GM12878 (cell line): ENCODE results near the gene FLOT1. TPM values are rescaled to one million over a fixed set of nuclear protein-coding genes. Genes with fewer than 3 reads are reported as not detected.

Experiments
- BHLHE40 ChIP-seq, 2 experiments: fragments of 450-650 bp in 1 of 2; IDR thresholded peaks; 2 replicates each; pipeline ENCODE4 v1.6.1; 2011 to 2017; ENCODE audit warnings: low read depth in 2 of 2, borderline replicate concordance in 1 of 2, improper control_type of control experiment in 1 of 2, low read length in 1 of 2, mild to moderate bottlenecking in 1 of 2
- CBFB ChIP-seq: IDR thresholded peaks from 2 replicates; pipeline ENCODE4 v1.6.1; 2016; ENCODE audit warnings: antibody characterized with exemption, low read depth
- CHD1 ChIP-seq: IDR thresholded peaks from 2 replicates; pipeline ENCODE4 v1.6.1; 2012; ENCODE audit warnings: low read depth, low read length, improper control_type of control experiment
- DPF2 ChIP-seq: fragments of 450-650 bp; IDR thresholded peaks from 2 replicates; pipeline ENCODE4 v1.6.1; 2017; ENCODE audit warnings: mild to moderate bottlenecking
- E4F1 ChIP-seq: fragments of 450-650 bp; IDR thresholded peaks from 2 replicates; pipeline ENCODE4 v1.6.1; 2018; ENCODE audit warnings: borderline replicate concordance, mild to moderate bottlenecking; ENCODE audit not compliant: partially characterized antibody
- EED ChIP-seq: sonication (generic); IDR thresholded peaks from 2 replicates; pipeline ENCODE4 v1.6.1; 2016; ENCODE audit warnings: antibody characterized with exemption, low read depth
- EP300 ChIP-seq, 2 experiments: fragments of 150-350 bp in 1 of 2; IDR thresholded peaks; 2 replicates each; pipeline ENCODE4 v1.6.1; 2011 to 2012; ENCODE audit warnings: low read depth in 2 of 2, low read length in 2 of 2, borderline replicate concordance in 1 of 2, improper control_type of control experiment in 1 of 2, inconsistent platforms in 1 of 2; ENCODE audit not compliant: control insufficient read depth in 1 of 2
- IKZF2 ChIP-seq, 2 experiments: fragments of 450-650 bp; IDR thresholded peaks; 2 replicates each; pipeline ENCODE4 v1.6.1; 2017; ENCODE audit warnings: mild to moderate bottlenecking in 2 of 2, moderate library complexity in 2 of 2
- JUNB ChIP-seq: IDR thresholded peaks from 2 replicates; pipeline ENCODE4 v1.6.1; 2016; ENCODE audit warnings: antibody characterized with exemption, mild to moderate bottlenecking
- KLF5 ChIP-seq: fragments of 450-650 bp; IDR thresholded peaks from 2 replicates; pipeline ENCODE4 v1.6.1; 2014; ENCODE audit warnings: mild to moderate bottlenecking; ENCODE audit not compliant: partially characterized antibody
- MAX ChIP-seq: IDR thresholded peaks from 2 replicates; pipeline ENCODE4 v1.6.1; 2012; ENCODE audit warnings: low read depth, low read length, improper control_type of control experiment
- MTA2 ChIP-seq: fragments of 450-650 bp; IDR thresholded peaks from 2 replicates; pipeline ENCODE4 v1.6.1; 2016; ENCODE audit warnings: low read depth, mild to moderate bottlenecking, moderate library complexity
- NFIC ChIP-seq: IDR thresholded peaks from 2 replicates; pipeline ENCODE4 v1.6.1; 2012; ENCODE audit warnings: low read depth, mild to moderate bottlenecking, inconsistent platforms, low read length, moderate library complexity
- PAX5 ChIP-seq: IDR thresholded peaks from 2 replicates; pipeline ENCODE4 v1.6.1; 2011; ENCODE audit warnings: low read depth, low read length, borderline replicate concordance
- PKNOX1 ChIP-seq: fragments of 450-650 bp; IDR thresholded peaks from 2 replicates; pipeline ENCODE4 v1.6.1; 2016; ENCODE audit warnings: mild to moderate bottlenecking
- POU2F2 ChIP-seq: IDR thresholded peaks from 3 replicates; pipeline ENCODE4 v1.6.1; 2011; ENCODE audit warnings: low read depth, mild to moderate bottlenecking, low read length, borderline replicate concordance
- RELA ChIP-seq: fragments of 450-650 bp; IDR thresholded peaks from 2 replicates; pipeline ENCODE4 v1.8.0; 2014; ENCODE audit warnings: borderline replicate concordance; ENCODE audit not compliant: partially characterized antibody
- TCF12 ChIP-seq: IDR thresholded peaks from 2 replicates; pipeline ENCODE4 v1.6.1; 2011; ENCODE audit warnings: low read depth, mild to moderate bottlenecking, low read length
- USF2 ChIP-seq: IDR thresholded peaks from 2 replicates; pipeline ENCODE4 v1.6.1; 2011; ENCODE audit warnings: low read depth, low read length, improper control_type of control experiment, borderline replicate concordance
- ZNF687 ChIP-seq: fragments of 450-650 bp; IDR thresholded peaks from 2 replicates; pipeline ENCODE4 v1.6.1; 2017; ENCODE audit warnings: mild to moderate bottlenecking, moderate library complexity
- polyA plus RNA-seq, 11 experiments: library from polyadenylated mRNA; depleted of rRNA in 4 of 11; unstranded in 6 of 11; stranded (reverse) in 5 of 11; fragments of >200 nt; fragmentation: Nextera tagmentation in 4 of 11; fragmentation: Illumina TruSeq in 1 of 11; extraction: Ambion mirVana in 4 of 11; extraction: Trizol in 1 of 11; gene quantifications; 1 replicate in 1 of 11; 2 replicates in 10 of 11; pipeline versions ENCODE4 v1.2.1 to v1.2.3, GENCODE V29; 2011 to 2016; ENCODE audit warnings: inconsistent platforms in 2 of 11, missing spikeins in 2 of 11, low read depth in 1 of 11
- total RNA-seq, 4 experiments: library from RNA; depleted of rRNA in 3 of 4; stranded (reverse); fragments of >200 nt in 3 of 4; fragmentation: Illumina TruSeq in 1 of 4; extraction: Trizol in 1 of 4; gene quantifications; 2 replicates each; pipeline versions ENCODE4 v1.2.1 to v1.2.3, GENCODE V29; 2013 to 2021

The FLOT1 gene
- total and polyA plus RNA-seq, 10 of the 15 experiments (the other 5 are each of a cell fraction or from before 2014, with no cell fraction given): 12.3 to 153 (median 112) TPM

- TF ChIP-seq USF2: no peak
- TF ChIP-seq MAX: no peak
- TF ChIP-seq TCF12: peak; percentile 32; the same call in 1 of the 2 replicates
- TF ChIP-seq CBFB: peak; percentile 60; the same call in 1 of the 2 replicates
- TF ChIP-seq KLF5: peak; percentile 68
- TF ChIP-seq IKZF2 (IDR thresholded peaks at IDR 0.05): peak; percentile 94 to 97
- TF ChIP-seq POU2F2: peak; percentile 30; the same call in 1 of the 3 replicates
- TF ChIP-seq PAX5: peak; percentile 92
- TF ChIP-seq JUNB: peak; percentile 63; the same call in 1 of the 2 replicates
- peak; percentile 33; the same call in 1 of the 2 replicates for TF ChIP-seq EED
- no peak for TF ChIP-seq PKNOX1
- 0 out of 2 replicates have a peak, but pooled peaks have one; percentile 47 for TF ChIP-seq CHD1
- peak; percentile 93 for TF ChIP-seq DPF2
- TF ChIP-seq E4F1: no peak
- peak; percentile 63 for TF ChIP-seq NFIC
- peak in 1 of 2 experiments; percentile 72; a peak in 2 of 4 replicates for TF ChIP-seq BHLHE40 (IDR thresholded peaks at IDR 0.05; ENCODE audit: borderline replicate concordance in 1 of 2, low read depth in 2 of 2, low read length in 1 of 2)
- peak in 1 of 2 experiments; percentile 86; a peak in 3 of 4 replicates for TF ChIP-seq EP300 (IDR thresholded peaks at IDR 0.05; ENCODE audit: borderline replicate concordance in 1 of 2, control insufficient read depth in 1 of 2, low read depth in 2 of 2, low read length in 2 of 2)
- TF ChIP-seq MTA2: peak; percentile 94
- TF ChIP-seq RELA: peak; percentile 6
- TF ChIP-seq ZNF687: peak; percentile 69
Measured at GRCh38 chr6:30767158-30767943, 24.9 kb upstream of the FLOT1 start (continued).
